ENCODE measurements around the gene PACSIN1. TPM values are rescaled to one million over a fixed set of nuclear protein-coding genes. Genes with fewer than 3 reads are reported as not detected.
A peak's percentile ranks its signal among the peaks of the same experiment; 100 is the strongest.

The PACSIN1 gene
- total RNA-seq, 3 donors from 2014 or later (not counting 1 experiment from before 2014, with no cell fraction given): 2.2 to 6.6 (median 3.9) TPM

- no peaks in the 10 kb centered on the region for H3K36me3 Mint-ChIP-seq
- Histone ChIP-seq H3K36me3 (ENCODE audit: control insufficient read depth, insufficient read depth, low read length) (no peaks in the 10 kb centered on the region), H3K9me3 (ENCODE audit: control insufficient read depth, insufficient read depth, low read length) (no peaks in the 10 kb centered on the region), H3K27me3 (ENCODE audit: control insufficient read depth, insufficient read depth, low read length) (no peaks in the 10 kb centered on the region), H3K4me3 (ENCODE audit: low read length) (no peak overlapping the region), H3K4me1 (ENCODE audit: control insufficient read depth, insufficient read depth, low read length) (peaks cover 56% of the 10 kb centered on the region), H3K27ac (ENCODE audit: low read length) (no peak overlapping the region)
- 57% methylated on average over 1 of the region's 1 CpG for WGBS (ENCODE audit: insufficient coverage)
- H3K4me3 Mint-ChIP-seq: no peak overlapping the region
- peaks cover 30 to 35% of the 10 kb centered on the region in 2 donors for H3K4me1 Mint-ChIP-seq
- intact Hi-C loops (cut with micrococcal nuclease): no loop called here
- no peaks in the 10 kb centered on the region for H3K27me3 Mint-ChIP-seq (ENCODE audit: low read depth in 2 of 2)
- DNase-seq (no peak), ATAC-seq (peak in 1 of 3 donors; percentile 11)
- no peaks in the 10 kb centered on the region for H3K9me3 Mint-ChIP-seq
- H3K27ac Mint-ChIP-seq: peak overlapping the region; percentile 69 to 91
- TF ChIP-seq CTCF (IDR thresholded peaks at IDR 0.05): no peak
Measured at GRCh38 chr6:34484391-34484790, 18.5 kb downstream of the PACSIN1 start.

GRCh38 chr6:34484899-34485298 lies 19.0 kb downstream of the PACSIN1 start:
- Histone ChIP-seq H3K4me3 (ENCODE audit: low read length) (no peak overlapping the region), H3K27ac (ENCODE audit: low read length) (peak overlapping the region; percentile 39), H3K9me3 (ENCODE audit: control insufficient read depth, insufficient read depth, low read length) (no peaks in the 10 kb centered on the region), H3K36me3 (ENCODE audit: control insufficient read depth, insufficient read depth, low read length) (no peaks in the 10 kb centered on the region), H3K27me3 (ENCODE audit: control insufficient read depth, insufficient read depth, low read length) (no peaks in the 10 kb centered on the region), H3K4me1 (ENCODE audit: control insufficient read depth, insufficient read depth, low read length) (peaks cover 59% of the 10 kb centered on the region)
- H3K36me3 Mint-ChIP-seq: no peaks in the 10 kb centered on the region
- H3K27ac Mint-ChIP-seq: peak overlapping the region; percentile 69 to 91
- TF ChIP-seq CTCF (IDR thresholded peaks at IDR 0.05): no peak
- ATAC-seq: peak; percentile 59 to 79 (median 77)
- DNase-seq: peak; percentile 49 to 67
- WGBS (ENCODE audit: insufficient coverage): 8% methylated on average over 7 of the region's 7 CpGs
- H3K4me3 Mint-ChIP-seq: peak overlapping the region; percentile 67
- no peaks in the 10 kb centered on the region for H3K9me3 Mint-ChIP-seq
- H3K27me3 Mint-ChIP-seq (ENCODE audit: low read depth in 2 of 2): no peaks in the 10 kb centered on the region
- H3K4me1 Mint-ChIP-seq: peaks cover 30 to 35% of the 10 kb centered on the region in 2 donors
- intact Hi-C loops (cut with micrococcal nuclease): no loop called here

- Histone ChIP-seq H3K27me3 (ENCODE audit: control insufficient read depth, insufficient read depth, low read length) (no peaks in the 10 kb centered on the region), H3K4me3 (ENCODE audit: low read length) (no peak overlapping the region), H3K27ac (ENCODE audit: low read length) (peak overlapping the region; percentile 39), H3K36me3 (ENCODE audit: control insufficient read depth, insufficient read depth, low read length) (no peaks in the 10 kb centered on the region), H3K9me3 (ENCODE audit: control insufficient read depth, insufficient read depth, low read length) (no peaks in the 10 kb centered on the region), H3K4me1 (ENCODE audit: control insufficient read depth, insufficient read depth, low read length) (peaks cover 59% of the 10 kb centered on the region)
- Mint-ChIP-seq H3K4me3 (peak overlapping the region; percentile 67), H3K36me3 (no peaks in the 10 kb centered on the region), H3K27ac (peak overlapping the region; percentile 69 to 91), H3K9me3 (no peaks in the 10 kb centered on the region), H3K27me3 (ENCODE audit: low read depth in 2 of 2) (no peaks in the 10 kb centered on the region), H3K4me1 (peaks cover 30 to 35% of the 10 kb centered on the region in 2 donors)
- ATAC-seq (peak in 1 of 3 donors; percentile 7), DNase-seq (no peak)
- intact Hi-C loops (cut with micrococcal nuclease): no loop called here
- TF ChIP-seq CTCF (IDR thresholded peaks at IDR 0.05): no peak
- WGBS (ENCODE audit: insufficient coverage): 83% methylated on average over 14 of the region's 14 CpGs
Measured at GRCh38 chr6:34485321-34486060, 19.6 kb downstream of the PACSIN1 start.
